HG02759 (cell line): ENCODE data around the gene LCOR.

Experiments used
- ATAC-seq: cut with Tn5 transposase; IDR thresholded peaks from one replicate; pipeline ENCODE4 v1.9.1; 2021; ENCODE audit warnings: mild to moderate bottlenecking, moderate library complexity; ENCODE audit not compliant: unreplicated experiment

The LCOR gene

DNA sequence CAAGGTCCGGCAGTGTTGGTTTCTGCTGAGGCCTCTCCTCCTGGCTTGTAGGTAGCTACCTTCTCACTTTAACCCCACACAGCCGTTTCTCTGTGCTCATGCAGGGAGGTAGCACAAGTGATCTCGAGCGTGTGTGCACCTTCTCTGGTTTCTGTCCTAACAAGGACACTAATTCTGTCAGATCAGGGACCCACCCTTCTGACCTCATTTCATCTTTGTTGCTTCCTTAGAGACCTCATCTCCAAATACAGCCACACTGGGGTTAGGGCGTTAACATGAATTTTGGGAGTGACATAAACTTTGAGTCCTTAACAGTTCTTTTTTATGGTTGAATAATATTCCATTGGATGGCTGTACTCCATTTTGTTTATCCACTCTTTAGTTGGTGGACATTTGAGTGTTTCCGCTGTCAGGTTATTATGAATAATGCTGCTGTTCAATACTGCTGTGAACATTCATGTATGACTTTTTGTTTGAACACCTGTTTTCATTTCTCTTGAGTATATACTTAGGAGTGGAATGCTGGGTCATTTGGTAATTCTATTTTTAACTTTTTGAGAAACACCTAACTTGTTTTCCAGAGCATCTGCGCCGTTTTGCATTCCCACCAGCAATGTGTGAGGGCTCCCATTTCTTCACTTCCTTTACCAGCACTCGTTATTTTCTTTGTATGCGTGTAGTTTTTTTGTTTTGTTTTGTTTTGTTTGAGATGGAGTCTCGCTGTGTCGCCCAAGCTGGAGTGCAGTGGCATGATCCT, 57.5 kb downstream of the LCOR start:
- no peak for ATAC-seq

DNA sequence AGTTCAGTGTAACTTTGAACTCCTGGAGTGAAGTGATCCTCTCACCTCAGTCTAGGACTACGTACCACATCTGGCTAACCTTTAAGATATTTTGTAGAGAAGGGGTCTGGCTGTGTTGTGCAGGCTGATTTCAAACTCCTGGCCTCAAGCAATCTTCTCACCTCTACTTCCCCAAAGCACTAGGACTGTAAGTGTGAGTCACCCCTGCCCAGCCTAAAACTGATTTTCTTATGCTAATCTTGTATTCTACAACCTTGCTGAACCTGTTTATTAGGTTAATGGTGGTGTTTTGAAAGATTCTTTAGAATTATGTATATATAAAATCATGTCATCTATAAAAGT, 58.0 kb downstream of the LCOR start:
- ATAC-seq, result no peak

DNA sequence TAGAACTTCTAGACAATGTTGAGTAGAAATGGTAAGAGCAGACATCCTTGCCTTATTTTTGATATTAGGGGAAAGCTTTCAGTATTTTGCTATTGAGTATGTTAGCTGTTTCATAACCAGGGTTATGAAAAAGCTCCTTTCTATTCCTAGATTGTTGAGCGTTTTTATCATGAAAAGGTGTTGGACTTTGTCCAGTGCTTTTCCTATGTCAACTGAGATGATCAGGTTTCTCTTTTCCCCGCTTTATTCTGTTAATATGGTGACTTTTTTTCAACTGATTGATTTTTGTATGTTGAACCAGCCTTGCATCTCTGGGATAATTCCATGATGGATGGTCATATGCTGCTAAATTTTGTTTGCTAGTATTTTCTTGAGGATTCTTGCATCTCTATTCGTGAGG, 58.5 kb downstream of the LCOR start:
- no peak for ATAC-seq

DNA sequence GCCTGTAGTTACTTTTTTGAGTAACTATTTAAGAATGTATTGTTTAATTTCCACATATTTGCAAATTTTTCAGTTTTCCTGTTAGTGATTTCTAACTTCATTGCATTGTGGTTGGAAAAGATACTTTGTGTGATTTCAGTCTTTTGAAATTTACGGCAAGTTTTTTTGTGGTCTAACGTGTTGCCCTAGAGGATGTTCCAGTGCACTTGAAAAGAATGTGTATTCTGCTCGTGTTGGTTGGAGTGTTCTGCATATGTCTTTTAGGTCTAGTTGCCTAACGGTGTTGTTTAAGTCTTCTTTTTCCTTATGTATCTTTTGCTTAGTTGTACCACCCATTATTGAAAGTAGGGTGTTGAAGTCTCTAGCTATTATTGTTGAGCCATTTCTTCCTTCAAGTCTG, 59.7 kb downstream of the LCOR start:
- no peak for ATAC-seq

DNA sequence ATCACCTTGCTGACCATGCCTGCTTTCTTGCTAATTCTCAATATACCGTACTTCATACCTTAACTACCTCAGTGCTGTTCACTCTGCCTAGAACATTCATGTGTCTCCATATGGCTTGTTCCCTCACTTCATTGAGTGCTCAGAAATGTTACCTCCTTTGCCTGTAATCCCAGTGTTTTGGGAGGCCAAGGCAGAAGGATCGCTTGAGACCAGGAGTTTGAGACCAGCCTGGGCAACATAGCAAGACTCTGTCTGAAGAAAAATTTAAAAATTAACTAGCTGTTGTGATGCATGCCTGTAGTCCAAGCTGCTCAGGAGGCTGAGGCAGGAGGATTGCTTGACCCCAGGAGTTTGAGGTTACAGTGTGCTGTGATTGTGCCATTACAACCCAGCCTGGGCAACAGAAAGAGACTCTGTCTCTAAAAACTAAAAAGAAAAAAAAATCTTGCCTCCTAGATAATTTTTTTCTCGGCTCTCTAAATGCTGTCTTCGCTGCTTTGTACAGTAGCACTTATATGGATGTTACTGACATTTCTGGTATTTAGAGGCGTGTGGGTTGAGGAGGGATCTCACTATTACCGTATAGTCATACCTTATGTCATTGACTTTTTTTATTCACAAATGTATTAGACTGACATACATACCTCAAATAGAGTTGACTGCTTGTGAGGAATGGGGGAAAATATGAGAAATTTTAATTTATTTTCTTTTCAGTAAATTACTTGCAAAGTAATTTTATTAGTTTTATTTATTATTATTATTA, 63.7 kb downstream of the LCOR start:
- ATAC-seq, result no peak

DNA sequence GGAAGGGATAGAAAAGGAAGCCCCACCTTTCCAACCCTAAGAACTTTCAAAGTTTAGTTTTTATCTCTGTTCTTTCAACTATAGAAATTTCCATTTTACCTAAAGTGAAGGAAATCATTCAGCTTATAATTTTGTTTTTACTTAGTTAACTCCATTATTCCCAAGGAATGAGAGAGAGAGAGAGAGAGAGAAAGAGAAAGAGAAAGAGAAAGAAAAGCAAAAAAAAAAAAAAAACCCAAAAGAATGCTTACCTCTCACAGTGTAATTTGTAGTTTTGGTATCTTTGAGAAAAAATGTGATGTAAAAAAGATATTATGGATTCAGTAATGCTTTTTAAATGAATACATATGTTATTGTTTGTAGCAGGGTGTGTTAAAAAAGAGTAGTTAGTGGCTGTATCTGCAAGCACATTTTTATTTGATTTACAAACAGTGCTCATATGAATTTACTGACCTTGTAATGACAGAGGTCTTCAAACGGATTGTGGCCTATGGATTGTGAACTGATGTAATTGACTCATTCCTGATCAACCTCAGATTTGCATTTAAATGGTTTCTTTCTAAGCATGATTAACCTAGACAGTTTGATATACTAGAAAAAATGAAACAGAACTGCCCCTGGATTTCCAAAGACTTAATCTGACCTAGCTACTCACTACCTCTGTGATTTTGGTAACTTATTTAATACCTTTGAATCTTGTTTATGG, 64.9 kb downstream of the LCOR start:
- ATAC-seq, result no peak

DNA sequence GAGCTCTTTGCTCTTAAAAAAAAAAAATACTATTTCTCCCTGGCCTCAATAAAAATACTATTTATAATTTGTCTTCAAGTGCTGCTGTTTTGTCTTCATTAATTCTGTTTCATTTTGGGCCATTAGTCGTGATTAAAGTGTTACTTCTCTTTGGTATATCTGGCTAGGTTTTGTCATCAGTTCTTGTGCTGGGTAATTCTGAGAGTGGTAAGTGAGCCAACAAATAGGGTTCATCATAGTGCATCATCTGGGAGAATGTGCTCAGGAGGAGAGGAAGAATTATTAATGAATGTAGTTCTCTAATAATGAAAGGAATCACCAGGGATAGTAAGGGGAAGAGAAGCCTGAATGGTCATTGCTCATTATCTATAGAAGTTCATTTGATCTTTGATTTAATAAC, 70.0 kb downstream of the LCOR start:
- no peak for ATAC-seq

DNA sequence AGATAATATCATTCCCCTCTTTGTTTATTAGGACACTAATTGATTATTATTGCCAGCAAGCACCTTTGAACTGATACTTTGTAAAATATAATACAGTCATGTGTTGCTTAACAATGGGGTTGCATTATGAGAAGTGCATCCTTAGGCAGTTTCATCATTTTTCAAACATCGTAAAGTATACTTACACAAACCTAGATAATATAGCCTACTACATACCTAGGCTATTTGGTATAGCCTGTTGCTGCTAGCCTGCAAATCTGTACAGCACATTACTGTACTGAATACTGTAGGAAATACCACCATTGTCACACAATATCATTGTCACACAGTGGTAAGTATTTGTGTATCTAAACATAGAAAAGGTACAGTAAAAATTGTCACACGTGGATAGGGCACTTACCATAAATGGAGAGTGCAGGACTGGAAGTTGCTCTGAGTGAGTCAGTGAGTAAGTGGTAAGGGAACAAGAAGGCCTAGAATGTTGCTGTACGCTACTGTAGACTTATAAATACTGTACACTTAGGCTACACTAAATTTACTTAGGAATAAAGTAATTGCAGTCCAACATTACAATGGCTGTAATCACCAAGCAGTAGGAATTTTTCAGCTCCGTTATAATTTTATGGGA, 70.7 kb downstream of the LCOR start:
- no peak for ATAC-seq

DNA sequence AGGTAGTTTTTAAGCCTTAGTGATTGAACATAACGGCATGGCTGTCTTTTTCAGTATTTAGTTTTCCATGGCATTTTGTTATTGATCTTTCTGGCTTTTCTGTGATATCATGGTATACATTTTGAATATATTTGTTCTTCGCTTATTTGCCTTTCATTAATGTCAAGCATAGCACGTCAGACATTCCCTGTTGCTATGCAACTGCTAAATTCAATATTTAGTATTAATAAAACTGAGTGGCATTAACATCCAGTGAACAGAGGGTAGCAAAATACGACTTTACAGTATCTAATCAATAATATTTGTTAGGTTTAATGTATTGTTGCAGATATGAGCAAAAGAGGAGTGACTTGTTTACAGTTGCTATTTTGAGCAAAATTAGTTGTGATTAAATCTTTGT, 72.5 kb downstream of the LCOR start:
- ATAC-seq, result no peak

DNA sequence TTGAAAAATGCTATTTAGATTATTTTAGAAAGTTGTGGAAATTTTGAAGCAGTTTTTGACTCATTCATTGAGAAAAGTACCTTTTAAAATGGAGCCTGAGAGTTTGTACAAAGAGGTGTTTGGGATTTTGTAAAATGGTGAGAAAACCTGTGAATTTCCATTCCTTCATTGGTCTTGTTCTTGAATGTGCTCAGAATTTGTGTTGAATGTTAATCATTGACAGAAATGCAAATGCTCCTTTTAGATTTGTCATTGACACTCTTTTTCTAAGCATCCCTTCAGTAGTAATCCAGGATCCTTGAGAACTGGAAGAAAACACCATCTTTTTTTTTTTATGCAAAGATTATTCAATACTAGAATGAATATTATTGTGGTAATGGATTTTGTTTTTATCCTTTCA, 74.8 kb downstream of the LCOR start:
- no peak for ATAC-seq

DNA sequence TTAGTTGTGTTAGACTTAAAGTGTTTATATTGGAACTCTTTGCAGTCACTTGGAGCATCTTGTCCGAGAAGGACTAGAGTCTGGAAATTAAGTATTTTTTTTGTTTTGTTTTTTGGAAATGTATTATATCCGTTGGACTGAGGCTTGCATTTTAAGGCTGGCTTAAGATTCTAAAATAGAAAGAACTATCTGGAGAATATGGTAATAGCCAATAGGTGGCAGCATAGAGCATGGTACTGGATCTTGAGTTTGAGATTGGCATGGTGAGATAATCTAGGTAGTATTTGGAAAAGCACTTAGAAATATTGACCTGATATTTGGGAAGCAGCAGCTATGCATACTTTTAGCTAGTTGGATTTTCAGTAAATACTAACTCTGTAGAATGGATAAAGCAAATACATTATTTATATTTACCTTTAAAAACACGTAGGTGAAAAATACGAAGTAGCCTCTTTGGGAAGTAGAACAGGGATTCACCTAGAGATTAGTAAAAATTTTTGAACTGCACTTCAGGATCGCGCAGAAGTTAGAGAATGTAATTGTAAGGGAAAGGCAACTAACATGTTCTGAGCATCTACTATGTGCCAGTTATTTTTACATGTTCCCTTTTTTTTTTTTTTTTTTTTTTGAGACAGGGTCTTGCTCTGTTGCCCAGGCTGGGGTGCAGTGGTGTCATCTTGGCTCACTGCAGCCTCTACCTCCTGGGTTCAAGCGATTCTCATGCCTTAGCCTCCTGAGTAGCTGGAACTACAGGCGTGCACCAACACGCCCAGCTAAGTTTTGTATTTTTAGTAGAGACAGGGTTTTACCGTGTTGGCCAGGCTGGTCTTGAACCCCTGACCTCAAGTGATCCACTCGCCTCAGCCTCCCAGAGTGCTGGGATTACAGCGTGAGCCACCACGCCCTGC, 78.6 kb downstream of the LCOR start:
- ATAC-seq, result no peak

DNA sequence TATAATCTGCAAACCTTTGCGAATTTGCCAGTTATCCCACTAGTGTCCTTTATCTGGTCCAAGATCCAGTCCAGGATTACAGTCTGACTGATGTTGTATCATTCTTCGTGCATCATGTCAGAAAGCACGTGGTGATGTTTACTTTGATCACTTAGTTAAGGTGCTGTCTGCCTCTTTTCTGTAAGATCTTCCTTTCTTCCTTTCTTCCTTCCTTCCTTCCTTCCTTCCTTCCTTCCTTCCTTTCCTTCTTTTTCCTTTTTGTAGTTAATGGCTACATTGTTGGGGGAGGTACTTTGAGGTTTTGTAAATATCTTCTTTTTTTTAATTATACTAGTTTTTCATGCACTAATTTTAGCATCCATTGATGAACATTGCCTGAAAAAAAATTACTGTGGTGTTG, 80.3 kb downstream of the LCOR start:
- no peak for ATAC-seq

DNA sequence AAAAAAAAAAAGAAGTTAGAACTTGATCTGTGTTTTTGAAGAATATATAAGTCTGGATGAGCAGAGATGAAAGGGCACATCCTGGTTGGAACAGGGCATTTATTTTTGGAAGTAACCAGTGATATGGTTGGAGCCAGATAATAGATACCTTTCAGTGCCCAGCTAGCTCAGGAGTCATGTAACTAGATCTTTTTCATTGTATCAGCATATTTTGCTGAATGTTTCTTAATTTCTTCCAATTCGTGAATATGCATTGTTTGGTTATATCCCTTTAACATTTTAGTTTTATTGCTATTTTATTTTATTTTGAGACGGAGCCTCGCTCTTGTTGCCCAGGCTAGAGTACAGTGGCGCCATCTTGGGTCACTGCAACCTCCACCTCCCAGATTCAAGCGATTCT, 81.8 kb downstream of the LCOR start:
- no peak for ATAC-seq

DNA sequence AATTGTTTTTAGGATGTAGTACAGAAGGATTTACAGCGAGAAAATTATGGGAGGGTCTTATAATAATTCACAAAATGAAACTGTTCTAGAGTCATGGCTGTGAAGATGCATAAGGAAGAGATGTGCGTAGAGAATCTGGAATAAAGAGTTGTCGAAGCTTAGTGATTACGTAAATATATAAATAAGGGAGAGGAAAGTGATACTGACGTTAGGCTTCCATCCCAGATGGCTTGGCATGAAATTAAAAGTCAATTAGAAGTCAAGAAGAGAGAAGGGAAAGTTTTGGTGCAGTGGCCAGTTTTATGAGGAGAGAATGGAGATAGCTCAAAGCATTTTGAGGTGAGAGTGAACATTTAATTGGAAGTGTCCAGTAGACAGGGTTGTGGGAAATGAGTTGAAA, 85.5 kb downstream of the LCOR start:
- no peak for ATAC-seq

DNA sequence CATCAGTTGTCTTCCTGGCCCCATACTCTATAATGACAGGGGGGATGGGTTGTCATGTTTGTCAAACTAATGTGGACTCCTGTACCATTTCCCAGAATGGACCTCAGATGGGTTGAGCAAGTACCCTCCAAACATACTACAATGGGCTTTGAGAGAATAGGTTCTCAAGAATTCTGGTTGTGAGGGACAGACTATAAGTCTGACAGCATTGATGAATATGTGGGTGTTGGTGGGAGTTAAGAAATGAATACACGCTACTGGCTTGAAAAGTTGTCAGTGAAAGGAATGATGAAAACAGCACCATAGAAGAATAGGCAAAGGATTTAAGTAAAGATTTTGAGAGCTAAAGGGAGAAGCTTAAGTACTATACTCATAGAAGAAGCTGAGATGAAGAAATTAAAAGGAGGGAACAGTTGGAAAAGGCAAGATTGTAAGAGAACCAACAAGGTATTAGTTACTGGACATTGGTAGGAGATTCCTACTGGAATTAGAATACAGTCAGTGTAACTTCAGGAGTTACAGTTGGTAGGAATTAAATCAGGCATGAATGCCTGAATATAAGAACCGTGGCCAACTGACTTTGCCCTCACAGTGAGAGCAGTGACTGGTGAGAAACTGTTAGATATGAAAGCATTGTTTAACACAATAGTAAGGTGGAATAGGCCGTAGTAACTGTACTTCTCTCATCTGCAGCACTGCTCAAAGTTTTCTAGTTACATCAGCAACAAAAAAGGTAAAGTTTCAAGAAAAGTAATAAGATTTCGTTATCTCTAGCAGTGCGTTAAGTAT, 86.3 kb downstream of the LCOR start:
- ATAC-seq, result no peak

DNA sequence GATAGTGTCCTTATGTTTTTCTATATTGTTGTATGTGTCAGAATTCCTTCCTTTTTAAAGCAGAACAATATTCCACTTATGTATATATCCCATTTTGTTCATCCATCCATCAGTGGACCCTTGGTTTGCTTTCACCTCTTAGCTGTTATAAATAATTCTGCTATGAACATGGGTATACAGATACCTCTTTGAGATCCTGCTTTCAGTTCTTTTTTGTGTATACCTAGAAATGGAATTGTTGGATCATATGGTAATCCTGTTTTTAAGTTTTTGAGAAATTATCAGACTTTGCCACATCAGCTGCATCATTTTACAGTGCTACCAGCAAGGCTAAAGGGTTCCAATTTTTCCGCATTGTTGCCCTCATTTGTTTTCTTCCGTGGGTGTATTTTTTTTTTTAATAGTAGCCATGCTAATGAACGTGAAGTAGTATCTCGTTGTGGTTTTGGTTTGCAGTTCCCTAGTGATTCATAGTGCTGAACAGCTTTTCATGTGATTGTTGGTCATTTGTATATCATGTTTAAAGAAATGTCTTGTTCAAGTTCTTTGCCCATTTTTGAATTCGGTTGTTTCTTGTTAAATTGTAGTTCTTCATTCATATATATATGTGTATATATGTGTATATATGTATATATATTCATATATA, 87.8 kb downstream of the LCOR start:
- no peak for ATAC-seq

DNA sequence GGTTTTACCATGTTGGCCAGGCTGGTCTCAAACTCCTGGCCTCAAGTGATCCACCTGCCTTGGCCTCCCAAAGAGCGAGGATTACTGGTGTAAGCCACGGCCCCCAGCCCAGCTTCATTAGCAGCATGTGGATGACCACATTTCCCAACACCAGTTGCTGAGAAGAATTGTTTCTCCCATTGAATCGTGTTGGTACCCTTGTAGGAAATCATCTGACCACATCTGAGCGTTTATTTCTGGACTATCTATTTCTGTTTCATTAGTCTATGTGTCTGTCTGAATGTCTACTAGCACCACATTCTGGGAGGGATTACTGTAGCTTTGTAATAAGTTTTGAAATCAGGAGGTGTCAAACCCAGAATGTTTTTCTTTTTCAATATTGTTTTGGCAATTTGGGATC, 89.6 kb downstream of the LCOR start:
- no peak for ATAC-seq

DNA sequence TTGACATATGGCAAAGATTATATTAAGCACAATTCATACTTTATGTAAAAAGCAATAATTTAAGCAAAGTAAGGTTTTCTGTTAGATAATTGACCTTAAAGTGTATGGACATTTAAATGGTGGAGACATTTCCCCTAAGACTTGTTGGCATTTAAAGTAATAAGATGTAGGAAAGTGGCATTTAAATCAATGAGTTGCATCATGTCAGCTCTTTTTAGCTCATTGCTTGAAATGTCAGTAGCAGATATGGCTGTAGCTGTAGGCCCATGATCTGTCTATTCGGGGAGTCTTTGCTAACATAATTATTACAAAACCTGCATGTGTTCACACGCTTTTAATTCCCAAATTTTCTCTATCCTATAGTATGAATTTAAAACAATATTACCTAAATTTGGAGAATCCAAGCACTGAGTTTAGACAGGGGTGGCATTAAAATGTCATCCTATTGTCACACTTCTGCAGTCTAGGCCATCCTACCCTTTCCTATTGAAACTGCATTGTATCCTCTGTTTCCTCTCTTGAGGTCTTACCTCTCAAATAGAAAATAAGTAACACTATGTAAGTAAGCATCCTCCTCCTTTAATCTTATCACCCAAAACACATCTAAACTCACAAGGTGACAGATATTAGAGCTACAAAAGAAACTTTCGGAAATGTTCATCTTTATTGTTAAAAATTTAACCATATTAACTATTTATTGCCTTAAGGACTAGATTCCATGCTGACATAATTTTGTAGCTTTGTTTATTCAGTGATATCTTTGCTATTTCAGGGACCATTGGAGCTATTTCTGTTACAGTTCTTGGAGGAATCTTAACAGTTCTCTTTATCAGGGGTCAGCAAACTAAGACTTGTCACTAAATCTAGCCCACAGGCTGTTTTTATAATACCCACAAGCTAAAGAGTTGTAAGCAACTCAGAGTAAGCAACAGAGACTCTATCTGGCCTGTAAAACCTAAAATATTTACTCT, 91.2 kb downstream of the LCOR start:
- no peak for ATAC-seq
